ENCODE results near the gene GABRG3.

GABRG3 gene

DNA sequence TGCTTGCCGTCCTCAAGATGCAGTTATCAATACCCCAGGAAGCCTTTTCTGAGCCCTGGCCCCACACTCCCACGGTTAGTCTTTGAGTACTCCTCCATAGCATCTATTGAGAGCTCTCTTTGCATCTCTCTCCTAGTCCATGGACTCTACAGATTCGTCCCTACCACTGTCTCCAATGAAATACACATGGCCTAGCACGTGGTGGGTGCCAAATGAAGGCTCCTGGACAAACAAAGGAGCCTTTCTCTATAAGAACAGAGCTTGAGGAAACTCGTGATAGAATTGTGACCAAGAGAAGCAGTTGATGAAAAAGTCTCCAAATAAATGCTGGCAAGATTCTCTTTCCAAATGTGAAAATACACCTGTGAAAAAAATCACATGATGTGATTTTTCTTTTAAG lies 166.1 kb downstream of the GABRG3 start:
- Histone ChIP-seq H3K4me3 (replicated peaks; ENCODE audit: insufficient read depth, low read length) (no peak overlapping the region), H3K27ac (replicated peaks) (no peak overlapping the region), H3K27me3 (ENCODE audit: insufficient read depth, poor library complexity, severe bottlenecking) (no peaks in the 10 kb centered on the region)
- TF ChIP-seq, protein P1, sequence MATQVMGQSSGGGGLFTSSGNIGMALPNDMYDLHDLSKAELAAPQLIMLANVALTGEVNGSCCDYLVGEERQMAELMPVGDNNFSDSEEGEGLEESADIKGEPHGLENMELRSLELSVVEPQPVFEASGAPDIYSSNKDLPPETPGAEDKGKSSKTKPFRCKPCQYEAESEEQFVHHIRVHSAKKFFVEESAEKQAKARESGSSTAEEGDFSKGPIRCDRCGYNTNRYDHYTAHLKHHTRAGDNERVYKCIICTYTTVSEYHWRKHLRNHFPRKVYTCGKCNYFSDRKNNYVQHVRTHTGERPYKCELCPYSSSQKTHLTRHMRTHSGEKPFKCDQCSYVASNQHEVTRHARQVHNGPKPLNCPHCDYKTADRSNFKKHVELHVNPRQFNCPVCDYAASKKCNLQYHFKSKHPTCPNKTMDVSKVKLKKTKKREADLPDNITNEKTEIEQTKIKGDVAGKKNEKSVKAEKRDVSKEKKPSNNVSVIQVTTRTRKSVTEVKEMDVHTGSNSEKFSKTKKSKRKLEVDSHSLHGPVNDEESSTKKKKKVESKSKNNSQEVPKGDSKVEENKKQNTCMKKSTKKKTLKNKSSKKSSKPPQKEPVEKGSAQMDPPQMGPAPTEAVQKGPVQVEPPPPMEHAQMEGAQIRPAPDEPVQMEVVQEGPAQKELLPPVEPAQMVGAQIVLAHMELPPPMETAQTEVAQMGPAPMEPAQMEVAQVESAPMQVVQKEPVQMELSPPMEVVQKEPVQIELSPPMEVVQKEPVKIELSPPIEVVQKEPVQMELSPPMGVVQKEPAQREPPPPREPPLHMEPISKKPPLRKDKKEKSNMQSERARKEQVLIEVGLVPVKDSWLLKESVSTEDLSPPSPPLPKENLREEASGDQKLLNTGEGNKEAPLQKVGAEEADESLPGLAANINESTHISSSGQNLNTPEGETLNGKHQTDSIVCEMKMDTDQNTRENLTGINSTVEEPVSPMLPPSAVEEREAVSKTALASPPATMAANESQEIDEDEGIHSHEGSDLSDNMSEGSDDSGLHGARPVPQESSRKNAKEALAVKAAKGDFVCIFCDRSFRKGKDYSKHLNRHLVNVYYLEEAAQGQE (IDR thresholded peaks at IDR 0.05; ENCODE audit: insufficient replicate concordance, low read depth) = no peak
- TF ChIP-seq POLR2AphosphoS5 (IDR thresholded peaks at IDR 0.05; ENCODE audit: low read depth) = no peak
- no peak for TF ChIP-seq GABPA (IDR thresholded peaks at IDR 0.05; ENCODE audit: low read depth)
- TF ChIP-seq SPI1 (IDR thresholded peaks at IDR 0.05; ENCODE audit: borderline replicate concordance, low read depth) = no peak
- TF ChIP-seq, protein P2, sequence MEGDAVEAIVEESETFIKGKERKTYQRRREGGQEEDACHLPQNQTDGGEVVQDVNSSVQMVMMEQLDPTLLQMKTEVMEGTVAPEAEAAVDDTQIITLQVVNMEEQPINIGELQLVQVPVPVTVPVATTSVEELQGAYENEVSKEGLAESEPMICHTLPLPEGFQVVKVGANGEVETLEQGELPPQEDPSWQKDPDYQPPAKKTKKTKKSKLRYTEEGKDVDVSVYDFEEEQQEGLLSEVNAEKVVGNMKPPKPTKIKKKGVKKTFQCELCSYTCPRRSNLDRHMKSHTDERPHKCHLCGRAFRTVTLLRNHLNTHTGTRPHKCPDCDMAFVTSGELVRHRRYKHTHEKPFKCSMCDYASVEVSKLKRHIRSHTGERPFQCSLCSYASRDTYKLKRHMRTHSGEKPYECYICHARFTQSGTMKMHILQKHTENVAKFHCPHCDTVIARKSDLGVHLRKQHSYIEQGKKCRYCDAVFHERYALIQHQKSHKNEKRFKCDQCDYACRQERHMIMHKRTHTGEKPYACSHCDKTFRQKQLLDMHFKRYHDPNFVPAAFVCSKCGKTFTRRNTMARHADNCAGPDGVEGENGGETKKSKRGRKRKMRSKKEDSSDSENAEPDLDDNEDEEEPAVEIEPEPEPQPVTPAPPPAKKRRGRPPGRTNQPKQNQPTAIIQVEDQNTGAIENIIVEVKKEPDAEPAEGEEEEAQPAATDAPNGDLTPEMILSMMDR (IDR thresholded peaks at IDR 0.05; ENCODE audit: insufficient read depth, low read length) = no peak
- no peak for DNase-seq (ENCODE audit: low read depth in 1 of 2, low spot score in 1 of 2)

DNA sequence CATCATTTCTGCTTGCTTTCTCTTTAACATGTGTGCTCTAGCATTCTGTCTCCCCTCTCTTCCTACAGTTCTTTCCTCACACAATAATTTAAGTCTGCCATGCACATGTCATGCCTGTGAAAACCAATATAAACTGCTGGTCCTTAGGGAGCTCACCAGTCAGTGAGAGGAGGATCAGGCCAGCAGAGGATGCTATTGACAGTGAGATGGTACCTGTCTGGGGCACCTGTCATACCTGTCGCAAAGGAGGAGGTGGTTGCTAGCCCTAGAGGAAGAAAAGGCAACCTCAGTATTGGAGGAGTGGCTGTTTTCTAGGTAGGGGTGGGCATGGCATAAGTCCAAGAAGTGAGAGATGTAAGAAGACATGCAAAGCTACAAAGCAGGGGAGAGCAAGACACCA lies 194.6 kb downstream of the GABRG3 start:
- H3K4me3 ChIP-seq (replicated peaks; ENCODE audit: insufficient read depth, low read length) = no peak overlapping the region
- DNase-seq (ENCODE audit: low read depth in 1 of 2, low spot score in 1 of 2) = no peak
- TF ChIP-seq, protein P1 (IDR thresholded peaks at IDR 0.05; ENCODE audit: insufficient replicate concordance, low read depth) = no peak
- TF ChIP-seq POLR2AphosphoS5 (IDR thresholded peaks at IDR 0.05; ENCODE audit: low read depth) (no peak), GABPA (IDR thresholded peaks at IDR 0.05; ENCODE audit: low read depth) (no peak), SPI1 (IDR thresholded peaks at IDR 0.05; ENCODE audit: borderline replicate concordance, low read depth) (no peak)
- TF ChIP-seq, protein P2 (IDR thresholded peaks at IDR 0.05; ENCODE audit: insufficient read depth, low read length) = no peak
- no peak overlapping the region for H3K27ac ChIP-seq (replicated peaks)
- no peaks in the 10 kb centered on the region for H3K27me3 ChIP-seq (ENCODE audit: insufficient read depth, poor library complexity, severe bottlenecking)

DNA sequence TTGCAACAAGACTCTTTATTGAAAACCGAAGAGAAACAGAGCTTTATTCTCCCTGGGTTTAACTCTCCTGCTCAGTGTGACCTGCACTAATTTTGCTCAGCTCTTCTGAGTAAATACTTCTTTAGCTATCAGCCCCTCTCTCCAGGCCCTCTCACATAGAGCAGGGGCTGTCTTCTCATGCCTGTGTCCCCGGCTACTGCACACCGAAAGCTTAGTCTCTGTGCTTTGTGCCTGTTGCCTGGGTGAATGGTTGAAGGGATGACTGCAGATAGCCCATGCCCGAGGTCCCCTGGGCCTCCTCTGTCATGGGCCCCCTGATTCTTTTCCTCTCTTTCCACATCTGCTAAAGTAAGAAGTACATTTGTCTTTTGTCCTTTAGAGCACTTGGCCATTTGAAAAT lies 195.9 kb downstream of the GABRG3 start:
- H3K27ac ChIP-seq (replicated peaks) = no peak overlapping the region
- no peak for DNase-seq (ENCODE audit: low read depth in 1 of 2, low spot score in 1 of 2)
- no peaks in the 10 kb centered on the region for H3K27me3 ChIP-seq (ENCODE audit: insufficient read depth, poor library complexity, severe bottlenecking)
- no peak overlapping the region for H3K4me3 ChIP-seq (replicated peaks; ENCODE audit: insufficient read depth, low read length)
- TF ChIP-seq SPI1 (IDR thresholded peaks at IDR 0.05; ENCODE audit: borderline replicate concordance, low read depth) = no peak
- no peak for TF ChIP-seq GABPA (IDR thresholded peaks at IDR 0.05; ENCODE audit: low read depth)
- TF ChIP-seq, protein P1 (IDR thresholded peaks at IDR 0.05; ENCODE audit: insufficient replicate concordance, low read depth) = no peak
- TF ChIP-seq POLR2AphosphoS5 (IDR thresholded peaks at IDR 0.05; ENCODE audit: low read depth) = no peak

Measured in HL-60 (cell line).